Activated naive CD8-positive, alpha-beta T cell treated with anti-CD3 and anti-CD28 coated beads, Interleukin-2, amount 10 ng/mL, durations not matched to agents 7 days and 5 days (primary cell): Measurements from ENCODE around the gene CTNNA2. TPM values are rescaled to one million over a fixed set of nuclear protein-coding genes. Genes with fewer than 3 reads are reported as not detected.

Source experiments
- ATAC-seq: fragments of 150-1000 bp; cut with Tn5 transposase; one replicate; pipeline ENCODE4 v1.10.0; 2021; ENCODE audit warnings: low read depth, moderate library complexity
- POLR2A ChIA-PET: fragments of 350-600 bp; sonication (Branson Sonifier 250); formaldehyde crosslinking; loops from one replicate; lab custom pipeline; 2021; ENCODE audit warnings: antibody characterized with exemption; lab: Charles Lee
- DNase-seq: peaks from one replicate; pipeline ENCODE4 v3.0.0; 2021
- H3K27ac Mint-ChIP-seq: one replicate; pipeline ENCODE4 v1.8.0; 2022; ENCODE audit warnings: mild to moderate bottlenecking, mixed read lengths
- H3K27me3 Mint-ChIP-seq: one replicate; pipeline ENCODE4 v1.8.0; 2022; ENCODE audit warnings: mild to moderate bottlenecking, moderate library complexity, mixed read lengths
- H3K36me3 Mint-ChIP-seq: one replicate; pipeline ENCODE4 v1.8.0; 2021; ENCODE audit warnings: mild to moderate bottlenecking, mixed read lengths
- H3K4me1 Mint-ChIP-seq: one replicate; pipeline ENCODE4 v1.8.0; 2021; ENCODE audit warnings: mixed read lengths
- H3K4me3 Mint-ChIP-seq: one replicate; pipeline ENCODE4 v1.8.0; 2022; ENCODE audit warnings: mild to moderate bottlenecking, moderate library complexity, mixed read lengths
- H3K9me3 Mint-ChIP-seq: one replicate; pipeline ENCODE4 v1.8.0; 2021; ENCODE audit warnings: mixed read lengths
- total RNA-seq, 2 experiments: library from RNA; stranded (reverse); gene quantifications; one replicate each; pipeline ENCODE4 v1.2.3, GENCODE V29; 2021

CTNNA2 gene
- total RNA-seq, 2 experiments from 2014 or later: not detected

- no peak for ATAC-seq
Measured at GRCh38 chr2:80252294-80252986, 739.6 kb downstream of the CTNNA2 start.

GRCh38 chr2:80255918-80256781 is 743.3 kb downstream of the CTNNA2 start:
- H3K36me3 Mint-ChIP-seq: no peaks in the 10 kb centered on the region
- H3K27me3 Mint-ChIP-seq: no peaks in the 10 kb centered on the region
- no peaks in the 10 kb centered on the region for H3K9me3 Mint-ChIP-seq
- no peak overlapping the region for H3K4me3 Mint-ChIP-seq
- no peak for ATAC-seq
- no peak for DNase-seq
- POLR2A ChIA-PET: no interaction called here
- H3K27ac Mint-ChIP-seq: no peak overlapping the region
- no peaks in the 10 kb centered on the region for H3K4me1 Mint-ChIP-seq

More at GRCh38 chr2:80252294-80252986, 739.6 kb downstream of the CTNNA2 start:
- POLR2A ChIA-PET: no interaction called here
- DNase-seq: no peak
- Mint-ChIP-seq H3K36me3 (no peaks in the 10 kb centered on the region), H3K4me3 (no peak overlapping the region), H3K9me3 (peaks cover 1% of the 10 kb centered on the region), H3K4me1 (no peaks in the 10 kb centered on the region), H3K27me3 (no peaks in the 10 kb centered on the region), H3K27ac (no peak overlapping the region)

GRCh38 chr2:80256782-80257167 is 743.9 kb downstream of the CTNNA2 start:
- no peak for DNase-seq
- H3K4me1 Mint-ChIP-seq: no peaks in the 10 kb centered on the region
- ATAC-seq: no peak
- H3K27me3 Mint-ChIP-seq: no peaks in the 10 kb centered on the region
- POLR2A ChIA-PET: no interaction called here
- no peaks in the 10 kb centered on the region for H3K36me3 Mint-ChIP-seq
- H3K9me3 Mint-ChIP-seq: no peaks in the 10 kb centered on the region
- H3K4me3 Mint-ChIP-seq: no peak overlapping the region
- no peak overlapping the region for H3K27ac Mint-ChIP-seq

GRCh38 chr2:80257450-80257849 is 744.6 kb downstream of the CTNNA2 start:
- POLR2A ChIA-PET: no interaction called here
- H3K36me3 Mint-ChIP-seq: no peaks in the 10 kb centered on the region
- ATAC-seq (no peak), DNase-seq (no peak)
- H3K27ac Mint-ChIP-seq: no peak overlapping the region
- no peak overlapping the region for H3K4me3 Mint-ChIP-seq
- H3K9me3 Mint-ChIP-seq: no peaks in the 10 kb centered on the region
- H3K27me3 Mint-ChIP-seq: no peaks in the 10 kb centered on the region
- no peaks in the 10 kb centered on the region for H3K4me1 Mint-ChIP-seq

- POLR2A ChIA-PET: no interaction called here
- Mint-ChIP-seq H3K27ac (no peak overlapping the region), H3K9me3 (no peaks in the 10 kb centered on the region), H3K4me1 (no peaks in the 10 kb centered on the region), H3K27me3 (no peaks in the 10 kb centered on the region), H3K4me3 (no peak overlapping the region), H3K36me3 (no peaks in the 10 kb centered on the region)
- ATAC-seq (no peak), DNase-seq (no peak)
Measured at GRCh38 chr2:80258341-80258740, 745.5 kb downstream of the CTNNA2 start.

GRCh38 chr2:80258793-80259192 is 745.9 kb downstream of the CTNNA2 start:
- ATAC-seq: no peak

GRCh38 chr2:80259292-80259691 is 746.4 kb downstream of the CTNNA2 start:
- Mint-ChIP-seq H3K4me3 (no peak overlapping the region), H3K9me3 (no peaks in the 10 kb centered on the region)

More at GRCh38 chr2:80258793-80259192, 745.9 kb downstream of the CTNNA2 start:
- Mint-ChIP-seq H3K36me3 (no peaks in the 10 kb centered on the region), H3K27me3 (no peaks in the 10 kb centered on the region), H3K4me3 (no peak overlapping the region), H3K27ac (no peak overlapping the region), H3K4me1 (no peaks in the 10 kb centered on the region), H3K9me3 (no peaks in the 10 kb centered on the region)
- no peak for DNase-seq
- POLR2A ChIA-PET: no interaction called here

GRCh38 chr2:80266231-80266630 is 753.4 kb downstream of the CTNNA2 start:
- ATAC-seq: no peak
- Mint-ChIP-seq H3K27ac (no peak overlapping the region), H3K36me3 (no peaks in the 10 kb centered on the region), H3K9me3 (peaks cover 8% of the 10 kb centered on the region), H3K4me1 (no peaks in the 10 kb centered on the region), H3K4me3 (no peak overlapping the region), H3K27me3 (no peaks in the 10 kb centered on the region)
- no peak for DNase-seq
- POLR2A ChIA-PET: no interaction called here

More at GRCh38 chr2:80259292-80259691, 746.4 kb downstream of the CTNNA2 start:
- Mint-ChIP-seq H3K36me3 (no peaks in the 10 kb centered on the region), H3K27me3 (no peaks in the 10 kb centered on the region), H3K27ac (no peak overlapping the region), H3K4me1 (no peaks in the 10 kb centered on the region)
- POLR2A ChIA-PET: no interaction called here
- no peak for DNase-seq
- no peak for ATAC-seq

GRCh38 chr2:80269806-80270205 is 757.0 kb downstream of the CTNNA2 start:
- DNase-seq: no peak
- Mint-ChIP-seq H3K27me3 (no peaks in the 10 kb centered on the region), H3K27ac (no peak overlapping the region), H3K4me1 (no peaks in the 10 kb centered on the region), H3K4me3 (no peak overlapping the region), H3K9me3 (peaks cover 5% of the 10 kb centered on the region), H3K36me3 (no peaks in the 10 kb centered on the region)
- POLR2A ChIA-PET: no interaction called here
- ATAC-seq: no peak

- Mint-ChIP-seq H3K27me3 (no peaks in the 10 kb centered on the region), H3K27ac (no peak overlapping the region), H3K36me3 (no peaks in the 10 kb centered on the region), H3K4me3 (no peak overlapping the region), H3K9me3 (peaks cover 3% of the 10 kb centered on the region), H3K4me1 (no peaks in the 10 kb centered on the region)
- DNase-seq (no peak), ATAC-seq (no peak)
- POLR2A ChIA-PET: no interaction called here
Measured at GRCh38 chr2:80280598-80280997, 767.7 kb downstream of the CTNNA2 start.

GRCh38 chr2:80281049-80281448 is 768.2 kb downstream of the CTNNA2 start:
- Mint-ChIP-seq H3K4me3 (no peak overlapping the region), H3K4me1 (no peaks in the 10 kb centered on the region), H3K27ac (no peak overlapping the region), H3K27me3 (no peaks in the 10 kb centered on the region), H3K9me3 (peaks cover 3% of the 10 kb centered on the region), H3K36me3 (no peaks in the 10 kb centered on the region)
- ATAC-seq (no peak), DNase-seq (no peak)
- POLR2A ChIA-PET: no interaction called here

GRCh38 chr2:80288576-80288975 is 775.7 kb downstream of the CTNNA2 start:
- H3K4me1 Mint-ChIP-seq: no peaks in the 10 kb centered on the region
- H3K9me3 Mint-ChIP-seq: no peaks in the 10 kb centered on the region
- ATAC-seq (no peak), DNase-seq (no peak)
- no peak overlapping the region for H3K4me3 Mint-ChIP-seq
- POLR2A ChIA-PET: no interaction called here
- no peaks in the 10 kb centered on the region for H3K36me3 Mint-ChIP-seq
- no peak overlapping the region for H3K27ac Mint-ChIP-seq
- no peaks in the 10 kb centered on the region for H3K27me3 Mint-ChIP-seq

- H3K36me3 Mint-ChIP-seq: no peaks in the 10 kb centered on the region
- ATAC-seq (no peak), DNase-seq (no peak)
- H3K9me3 Mint-ChIP-seq: no peaks in the 10 kb centered on the region
- POLR2A ChIA-PET: no interaction called here
- no peaks in the 10 kb centered on the region for H3K4me1 Mint-ChIP-seq
- no peak overlapping the region for H3K4me3 Mint-ChIP-seq
- H3K27me3 Mint-ChIP-seq: no peaks in the 10 kb centered on the region
- H3K27ac Mint-ChIP-seq: no peak overlapping the region
Measured at GRCh38 chr2:80291656-80292055, 778.8 kb downstream of the CTNNA2 start.

GRCh38 chr2:80292474-80292873 is 779.6 kb downstream of the CTNNA2 start:
- POLR2A ChIA-PET: no interaction called here
- DNase-seq (no peak), ATAC-seq (no peak)
- H3K4me1 Mint-ChIP-seq: no peaks in the 10 kb centered on the region
- no peak overlapping the region for H3K4me3 Mint-ChIP-seq
- H3K9me3 Mint-ChIP-seq: no peaks in the 10 kb centered on the region
- H3K27ac Mint-ChIP-seq: no peak overlapping the region
- H3K27me3 Mint-ChIP-seq: no peaks in the 10 kb centered on the region
- H3K36me3 Mint-ChIP-seq: no peaks in the 10 kb centered on the region
